Brain microvascular endothelial cell (primary cell): ENCODE measurements around the gene MFSD6.

Experiments used
- DNase-seq: peaks from one replicate; pipeline ENCODE4 v3.0.0-alpha.2; 2020
- H3K27ac ChIP-seq: fragments of 250-450 bp; sonication (Bioruptor Pico); 2 replicates; pipeline ENCODE4 v1.5.1; 2020; ENCODE audit warnings: mild to moderate bottlenecking, moderate library complexity
- H3K27me3 ChIP-seq: fragments of 250-450 bp; sonication (Bioruptor Pico); replicated peaks from 2 replicates; pipeline ENCODE4 v1.5.1; 2020; ENCODE audit warnings: mild to moderate bottlenecking
- H3K36me3 ChIP-seq: fragments of 250-450 bp; sonication (Bioruptor Pico); replicated peaks from 2 replicates; pipeline ENCODE4 v1.5.1; 2020; ENCODE audit warnings: mild to moderate bottlenecking
- H3K4me3 ChIP-seq: 2 replicates; pipeline ENCODE4 v1.5.1; 2011; ENCODE audit warnings: low read depth, mild to moderate bottlenecking, control low read depth, low read length, moderate library complexity
- CTCF ChIP-seq: IDR thresholded peaks from 2 replicates; pipeline ENCODE4 v1.5.1; 2011; ENCODE audit warnings: low read depth, mild to moderate bottlenecking, moderate library complexity, low read length, control low read depth, inconsistent platforms; ENCODE audit errors: missing control alignments
- in situ Hi-C: cut with HindIII; loops from 2 replicates; pipeline ENCODE4 v1.10.0; 2017; ENCODE audit warnings: low sequenced_read_pairs, low pct_ligation_motif_present

Gene MFSD6

GRCh38 chr2:190528521-190529001, 120.4 kb downstream of the MFSD6 start:
- in situ Hi-C loops: no loop called here
- DNase-seq: no peak
- Histone ChIP-seq H3K4me3 (no peak overlapping the region), H3K27me3 (no peaks in the 10 kb centered on the region), H3K36me3 (no peaks in the 10 kb centered on the region), H3K27ac (no peak overlapping the region)
- TF ChIP-seq CTCF: no peak

GRCh38 chr2:190529486-190530247, 121.5 kb downstream of the MFSD6 start:
- Histone ChIP-seq H3K27me3 (no peaks in the 10 kb centered on the region), H3K4me3 (no peak overlapping the region), H3K27ac (peak overlapping the region; percentile 55), H3K36me3 (no peaks in the 10 kb centered on the region)
- in situ Hi-C loops: no loop called here
- TF ChIP-seq CTCF: no peak
- no peak for DNase-seq

GRCh38 chr2:190530248-190530900, 122.2 kb downstream of the MFSD6 start:
- Histone ChIP-seq H3K36me3 (no peaks in the 10 kb centered on the region), H3K27ac (peak overlapping the region; percentile 55), H3K4me3 (no peak overlapping the region), H3K27me3 (no peaks in the 10 kb centered on the region)
- in situ Hi-C loops: no loop called here
- peak; percentile 78 for DNase-seq
- no peak for TF ChIP-seq CTCF

GRCh38 chr2:190532581-190532980, 124.4 kb downstream of the MFSD6 start:
- in situ Hi-C loops: no loop called here
- Histone ChIP-seq H3K27me3 (no peaks in the 10 kb centered on the region), H3K36me3 (no peaks in the 10 kb centered on the region), H3K4me3 (no peak overlapping the region), H3K27ac (no peak overlapping the region)
- TF ChIP-seq CTCF: no peak
- DNase-seq: no peak

- no peaks in the 10 kb centered on the region for H3K36me3 ChIP-seq
- in situ Hi-C loops: no loop called here
- H3K27me3 ChIP-seq: no peaks in the 10 kb centered on the region
- TF ChIP-seq CTCF: no peak
- peak overlapping the region; percentile 60 for H3K27ac ChIP-seq
- no peak for DNase-seq
- H3K4me3 ChIP-seq: peak overlapping the region; percentile 68
These were observed 125.2 kb downstream of the MFSD6 start for GRCh38 chr2:190533175-190533967.
